Measurements from ENCODE around the gene YJEFN3. TPM values are rescaled to one million over a fixed set of nuclear protein-coding genes. Genes with fewer than 3 reads are reported as not detected.

The YJEFN3 gene
- total and polyA plus RNA-seq, 7 donors: 1.00 to 2.9 (median 1.4) TPM

DNA sequence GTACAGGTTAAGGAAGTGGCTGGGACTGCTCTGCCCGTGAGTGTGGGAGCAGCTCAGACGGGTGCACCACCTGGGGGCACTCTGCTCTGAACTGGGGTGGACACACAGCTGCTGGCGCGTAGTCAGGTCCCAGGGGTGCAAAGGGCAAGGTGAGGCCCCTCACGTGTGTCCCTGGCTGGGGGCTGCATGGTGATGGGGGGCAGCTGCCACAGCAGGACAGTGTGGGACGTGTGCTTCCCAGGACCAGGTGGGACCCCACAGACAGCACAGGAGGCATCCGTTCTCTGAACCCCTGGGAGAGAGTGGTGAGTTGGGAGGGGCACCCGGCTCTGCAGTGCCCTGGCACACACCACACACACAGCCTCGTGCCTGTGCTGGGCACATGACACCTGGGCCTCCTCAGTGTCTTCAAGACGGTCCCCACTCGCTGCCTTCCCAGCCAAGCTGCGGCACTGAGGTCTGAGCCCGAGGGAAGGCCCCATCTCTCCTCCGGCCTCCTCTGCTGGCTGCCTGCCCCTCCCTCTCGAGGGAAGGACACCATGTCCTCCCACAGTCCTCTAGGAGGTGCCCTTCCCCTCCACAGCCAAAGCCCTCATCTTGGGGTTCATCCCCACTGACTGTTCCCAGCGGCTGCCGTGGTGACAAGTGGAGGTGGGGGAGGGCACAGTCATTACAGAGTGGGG, 34.1 kb downstream of the YJEFN3 start:
- ATAC-seq (no peak), DNase-seq (no peak)
- TF ChIP-seq, protein P1, sequence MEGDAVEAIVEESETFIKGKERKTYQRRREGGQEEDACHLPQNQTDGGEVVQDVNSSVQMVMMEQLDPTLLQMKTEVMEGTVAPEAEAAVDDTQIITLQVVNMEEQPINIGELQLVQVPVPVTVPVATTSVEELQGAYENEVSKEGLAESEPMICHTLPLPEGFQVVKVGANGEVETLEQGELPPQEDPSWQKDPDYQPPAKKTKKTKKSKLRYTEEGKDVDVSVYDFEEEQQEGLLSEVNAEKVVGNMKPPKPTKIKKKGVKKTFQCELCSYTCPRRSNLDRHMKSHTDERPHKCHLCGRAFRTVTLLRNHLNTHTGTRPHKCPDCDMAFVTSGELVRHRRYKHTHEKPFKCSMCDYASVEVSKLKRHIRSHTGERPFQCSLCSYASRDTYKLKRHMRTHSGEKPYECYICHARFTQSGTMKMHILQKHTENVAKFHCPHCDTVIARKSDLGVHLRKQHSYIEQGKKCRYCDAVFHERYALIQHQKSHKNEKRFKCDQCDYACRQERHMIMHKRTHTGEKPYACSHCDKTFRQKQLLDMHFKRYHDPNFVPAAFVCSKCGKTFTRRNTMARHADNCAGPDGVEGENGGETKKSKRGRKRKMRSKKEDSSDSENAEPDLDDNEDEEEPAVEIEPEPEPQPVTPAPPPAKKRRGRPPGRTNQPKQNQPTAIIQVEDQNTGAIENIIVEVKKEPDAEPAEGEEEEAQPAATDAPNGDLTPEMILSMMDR (IDR thresholded peaks at IDR 0.05): no peak
- Histone ChIP-seq H3K4me3 (no peak overlapping the region), H3K27me3 (ENCODE audit: insufficient read depth in 3 of 3, low read length in 2 of 3) (no peaks in the 10 kb centered on the region), H3K27ac (no peak overlapping the region), H3K36me3 (ENCODE audit: insufficient read depth in 1 of 2, low read depth in 1 of 2) (no peaks in the 10 kb centered on the region), H3K9me3 (no peaks in the 10 kb centered on the region), H3K4me1 (no peaks in the 10 kb centered on the region)
- WGBS, 3 donors: 65 to 73% (median 72%) methylated on average over 14 to 17 of the region's 17 CpGs
- intact Hi-C loops (cut with DNase I): no loop called here

DNA sequence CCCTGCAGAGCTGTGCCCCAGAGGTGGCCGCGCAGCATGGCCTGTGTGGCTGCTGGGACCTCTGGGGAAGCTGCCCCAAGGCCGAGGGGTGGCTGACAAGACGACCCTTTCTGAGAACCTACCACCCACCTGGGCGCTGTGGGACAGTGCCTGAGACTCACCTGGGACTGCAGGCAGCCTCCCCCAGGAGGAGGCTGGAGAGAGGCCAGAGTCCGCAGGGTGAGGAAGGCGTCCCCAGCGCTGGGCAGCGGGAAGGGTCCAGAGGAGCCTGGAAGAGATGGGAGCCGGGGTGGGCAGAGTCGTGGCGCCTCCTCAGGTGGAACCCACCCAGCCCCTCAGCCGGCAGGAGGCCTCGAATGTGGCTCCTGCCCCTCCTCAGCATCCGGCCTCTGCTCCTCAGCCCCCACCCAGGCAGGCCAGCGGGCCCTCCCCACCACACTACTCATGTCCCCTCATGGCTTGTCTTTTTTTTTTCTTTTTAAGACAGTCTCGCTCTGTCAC, 34.7 kb downstream of the YJEFN3 start:
- no peaks in the 10 kb centered on the region for H3K4me1 ChIP-seq
- no peaks in the 10 kb centered on the region for H3K36me3 ChIP-seq (ENCODE audit: insufficient read depth in 1 of 2, low read depth in 1 of 2)
- no peak overlapping the region for H3K4me3 ChIP-seq
- ATAC-seq (no peak), DNase-seq (no peak)
- WGBS, 3 donors: 88 to 92% (median 89%) methylated on average over 14 to 17 of the region's 17 CpGs
- intact Hi-C loops (cut with DNase I): no loop called here
- no peak overlapping the region for H3K27ac ChIP-seq
- TF ChIP-seq, protein P1 (IDR thresholded peaks at IDR 0.05): no peak
- H3K27me3 ChIP-seq (ENCODE audit: insufficient read depth in 3 of 3, low read length in 2 of 3): no peaks in the 10 kb centered on the region
- H3K9me3 ChIP-seq: no peaks in the 10 kb centered on the region

DNA sequence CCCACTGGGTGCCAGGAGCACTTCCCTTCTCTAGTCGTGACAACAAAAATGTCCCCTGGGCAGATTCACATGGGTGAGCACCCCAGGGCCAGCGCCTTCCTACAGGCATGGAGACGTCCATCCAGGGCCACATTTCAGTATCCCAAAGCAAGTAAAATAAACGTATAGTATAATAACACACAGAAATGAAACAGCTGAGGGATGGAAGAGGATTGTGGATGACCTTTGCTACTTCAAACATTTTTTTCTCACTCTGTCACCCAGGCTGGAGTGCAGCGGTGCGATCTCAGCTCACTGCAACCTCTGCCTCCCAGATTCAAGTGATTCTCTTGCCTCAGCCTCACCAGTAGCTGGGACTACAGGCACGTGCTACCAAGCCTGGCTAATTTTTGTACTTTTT, 37.6 kb downstream of the YJEFN3 start:
- Histone ChIP-seq H3K4me3 (no peak overlapping the region), H3K4me1 (no peaks in the 10 kb centered on the region), H3K27ac (no peak overlapping the region), H3K27me3 (ENCODE audit: insufficient read depth in 3 of 3, low read length in 2 of 3) (no peaks in the 10 kb centered on the region), H3K9me3 (no peaks in the 10 kb centered on the region), H3K36me3 (ENCODE audit: insufficient read depth in 1 of 2, low read depth in 1 of 2) (no peaks in the 10 kb centered on the region)
- 74 to 86% (median 85%) methylated on average over 7 of the region's 7 CpGs for WGBS, 3 donors
- no peak for ATAC-seq
- TF ChIP-seq, protein P1 (IDR thresholded peaks at IDR 0.05): no peak
- intact Hi-C loops (cut with DNase I): no loop called here
- DNase-seq: no peak

DNA sequence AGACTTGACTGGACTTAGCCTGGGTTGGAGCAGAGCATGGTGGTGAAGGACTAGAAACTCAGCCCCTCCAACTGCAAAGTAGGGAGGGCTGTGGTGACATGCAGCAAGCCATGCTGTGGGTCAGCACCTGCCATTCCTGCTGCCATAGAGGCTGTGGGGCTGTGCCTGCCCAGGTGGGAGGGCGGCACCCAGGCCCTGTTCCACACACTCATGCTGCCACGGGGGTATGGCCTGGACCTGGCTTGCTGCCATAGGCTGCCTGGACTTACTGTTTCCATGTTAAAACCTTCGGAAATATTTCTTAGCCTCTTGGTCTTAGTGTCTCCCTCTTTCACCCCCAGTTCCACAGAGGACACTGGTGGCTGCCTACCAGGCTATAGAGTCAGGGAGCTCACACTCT, 38.7 kb downstream of the YJEFN3 start:
- intact Hi-C loops (cut with DNase I): no loop called here
- no peaks in the 10 kb centered on the region for H3K36me3 ChIP-seq (ENCODE audit: insufficient read depth in 1 of 2, low read depth in 1 of 2)
- DNase-seq (no peak), ATAC-seq (no peak)
- H3K4me1 ChIP-seq: no peaks in the 10 kb centered on the region
- H3K9me3 ChIP-seq: no peaks in the 10 kb centered on the region
- H3K27ac ChIP-seq: no peak overlapping the region
- TF ChIP-seq, protein P1 (IDR thresholded peaks at IDR 0.05): no peak
- no peak overlapping the region for H3K4me3 ChIP-seq
- WGBS, 3 donors: 64 to 74% (median 71%) methylated on average over 3 of the region's 3 CpGs
- no peaks in the 10 kb centered on the region for H3K27me3 ChIP-seq (ENCODE audit: insufficient read depth in 3 of 3, low read length in 2 of 3)

Data from psoas muscle (tissue), 8 donors.